ENCODE results near the gene C1QL1.
A peak's percentile ranks its signal among the peaks of the same experiment; 100 is the strongest.

Gene C1QL1

DNA sequence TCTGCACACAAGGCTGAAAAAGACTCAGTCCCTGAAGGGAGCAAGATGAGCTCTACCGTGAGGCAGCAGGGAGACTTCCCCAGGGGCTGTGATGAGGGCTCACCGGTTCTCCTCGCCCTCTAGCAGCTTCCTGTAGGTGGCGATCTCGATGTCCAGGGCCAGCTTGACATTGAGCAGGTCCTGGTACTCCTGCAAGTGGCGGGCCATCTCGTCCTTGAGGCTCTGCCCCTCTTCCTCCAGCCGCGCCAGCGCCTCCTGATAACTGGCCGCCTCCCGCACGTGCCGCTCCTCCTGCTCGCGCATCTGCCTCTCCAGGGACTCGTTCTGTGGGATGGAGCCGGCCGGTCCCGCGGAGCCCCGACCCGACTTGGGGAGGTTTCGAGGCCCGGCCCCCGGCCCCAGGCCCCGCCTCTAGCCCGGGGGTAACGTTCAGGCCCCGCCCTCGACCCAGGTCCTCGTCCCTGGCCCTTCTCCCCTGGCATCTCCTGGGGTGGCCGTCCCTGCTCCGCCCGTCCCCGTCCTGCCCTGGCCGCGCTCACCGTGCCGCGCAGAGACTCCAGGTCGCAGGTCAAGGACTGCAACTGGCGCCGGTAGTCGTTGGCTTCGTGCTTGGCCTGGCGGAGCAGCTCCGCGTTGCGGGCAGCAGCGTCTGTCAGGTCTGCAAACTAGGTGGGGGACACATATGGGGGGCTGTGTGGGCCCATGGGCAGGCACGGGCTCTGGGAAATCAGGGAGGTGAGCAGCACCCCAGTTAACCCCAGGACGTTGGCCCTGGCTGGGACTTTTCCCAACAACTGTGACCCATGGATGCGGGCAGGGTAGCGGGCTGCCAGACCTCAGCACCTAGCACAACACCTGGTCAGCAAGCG, 56.7 kb downstream of the C1QL1 start:
- DNase-seq: peak; percentile 6

- no peak for DNase-seq
Observed at GRCh38 chr17:44910231-44911106, 57.6 kb downstream of the C1QL1 start.

All from NCI-H1105 (cell line).